Measurements from ENCODE around the gene MXRA8.

MXRA8 gene

GRCh38 chr1:1348420-1349255 lies 9.7 kb downstream of the MXRA8 start:
- TF ChIP-seq, protein P1, sequence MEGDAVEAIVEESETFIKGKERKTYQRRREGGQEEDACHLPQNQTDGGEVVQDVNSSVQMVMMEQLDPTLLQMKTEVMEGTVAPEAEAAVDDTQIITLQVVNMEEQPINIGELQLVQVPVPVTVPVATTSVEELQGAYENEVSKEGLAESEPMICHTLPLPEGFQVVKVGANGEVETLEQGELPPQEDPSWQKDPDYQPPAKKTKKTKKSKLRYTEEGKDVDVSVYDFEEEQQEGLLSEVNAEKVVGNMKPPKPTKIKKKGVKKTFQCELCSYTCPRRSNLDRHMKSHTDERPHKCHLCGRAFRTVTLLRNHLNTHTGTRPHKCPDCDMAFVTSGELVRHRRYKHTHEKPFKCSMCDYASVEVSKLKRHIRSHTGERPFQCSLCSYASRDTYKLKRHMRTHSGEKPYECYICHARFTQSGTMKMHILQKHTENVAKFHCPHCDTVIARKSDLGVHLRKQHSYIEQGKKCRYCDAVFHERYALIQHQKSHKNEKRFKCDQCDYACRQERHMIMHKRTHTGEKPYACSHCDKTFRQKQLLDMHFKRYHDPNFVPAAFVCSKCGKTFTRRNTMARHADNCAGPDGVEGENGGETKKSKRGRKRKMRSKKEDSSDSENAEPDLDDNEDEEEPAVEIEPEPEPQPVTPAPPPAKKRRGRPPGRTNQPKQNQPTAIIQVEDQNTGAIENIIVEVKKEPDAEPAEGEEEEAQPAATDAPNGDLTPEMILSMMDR (IDR thresholded peaks at IDR 0.05; ENCODE audit: low read depth, low read length) = no peak
- TF ChIP-seq, protein P2, sequence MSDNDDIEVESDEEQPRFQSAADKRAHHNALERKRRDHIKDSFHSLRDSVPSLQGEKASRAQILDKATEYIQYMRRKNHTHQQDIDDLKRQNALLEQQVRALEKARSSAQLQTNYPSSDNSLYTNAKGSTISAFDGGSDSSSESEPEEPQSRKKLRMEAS (IDR thresholded peaks at IDR 0.05; ENCODE audit: low read depth, low read length) = peak; percentile 41; the same call in 1 of the 2 replicates
- TF ChIP-seq MYC (IDR thresholded peaks at IDR 0.05; ENCODE audit: low read depth, low read length) = peak; percentile 43; the same call in 1 of the 2 replicates
- peak overlapping the region; percentile 67 for H3K4me3 ChIP-seq (ENCODE audit: low read depth, low read length)
- peak; percentile 59 for DNase-seq (ENCODE audit: low read depth)

DNA sequence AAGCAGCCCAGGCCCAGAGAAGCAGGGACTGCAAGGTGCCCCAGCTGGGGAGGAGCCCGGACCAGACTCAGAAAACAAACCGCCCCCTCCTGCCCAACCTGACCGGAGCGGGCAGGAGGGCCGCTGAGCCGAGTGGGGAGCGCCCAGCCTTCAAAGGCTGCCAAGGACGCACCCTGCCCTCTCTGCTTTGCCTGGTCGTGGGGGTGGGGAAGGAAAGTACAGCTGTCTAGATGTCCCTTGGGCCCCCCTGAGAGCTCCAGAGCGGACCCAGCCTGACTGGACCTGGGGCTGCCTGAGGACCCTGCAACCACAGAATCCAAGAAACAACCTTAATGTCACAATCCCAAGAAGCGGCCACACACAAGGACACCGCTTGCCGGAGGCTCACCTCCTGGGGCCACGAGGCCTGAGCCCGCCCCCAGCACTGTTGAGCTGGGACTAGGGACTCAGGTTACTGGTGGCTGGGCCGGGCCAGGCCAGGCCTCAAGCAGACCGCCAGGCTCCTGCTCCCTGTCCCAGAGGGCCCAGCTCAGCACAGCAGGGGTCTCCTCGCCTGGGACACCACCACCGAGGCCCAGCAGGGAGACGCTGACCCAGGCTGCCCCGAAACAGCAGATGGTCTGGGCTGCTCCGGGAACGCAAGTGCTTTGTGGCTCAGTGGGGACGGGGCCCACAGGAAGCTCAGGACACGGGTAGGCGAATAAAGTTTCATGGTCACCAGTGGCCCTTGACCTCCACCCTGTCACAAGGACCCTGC lies 10.5 kb downstream of the MXRA8 start:
- peak; percentile 62 for DNase-seq (ENCODE audit: low read depth)
- peak overlapping the region; percentile 67 for H3K4me3 ChIP-seq (ENCODE audit: low read depth, low read length)
- TF ChIP-seq POLR2A (IDR thresholded peaks at IDR 0.05; ENCODE audit: extremely low read depth, insufficient read length) (no peak), MYC (IDR thresholded peaks at IDR 0.05; ENCODE audit: low read depth, low read length) (no peak)
- TF ChIP-seq, protein P2 (IDR thresholded peaks at IDR 0.05; ENCODE audit: low read depth, low read length) = no peak
- TF ChIP-seq, protein P1 (IDR thresholded peaks at IDR 0.05; ENCODE audit: low read depth, low read length) = no peak

- H3K4me3 ChIP-seq (ENCODE audit: low read depth, low read length) = peak overlapping the region; percentile 67
- TF ChIP-seq, protein P2 (IDR thresholded peaks at IDR 0.05; ENCODE audit: low read depth, low read length) = no peak
- TF ChIP-seq, protein P1 (IDR thresholded peaks at IDR 0.05; ENCODE audit: low read depth, low read length) = no peak
- no peak for TF ChIP-seq MYC (IDR thresholded peaks at IDR 0.05; ENCODE audit: low read depth, low read length)
- no peak for TF ChIP-seq POLR2A (IDR thresholded peaks at IDR 0.05; ENCODE audit: extremely low read depth, insufficient read length)
- no peak for DNase-seq (ENCODE audit: low read depth)
Measured at GRCh38 chr1:1347026-1347595, 11.2 kb downstream of the MXRA8 start.

DNA sequence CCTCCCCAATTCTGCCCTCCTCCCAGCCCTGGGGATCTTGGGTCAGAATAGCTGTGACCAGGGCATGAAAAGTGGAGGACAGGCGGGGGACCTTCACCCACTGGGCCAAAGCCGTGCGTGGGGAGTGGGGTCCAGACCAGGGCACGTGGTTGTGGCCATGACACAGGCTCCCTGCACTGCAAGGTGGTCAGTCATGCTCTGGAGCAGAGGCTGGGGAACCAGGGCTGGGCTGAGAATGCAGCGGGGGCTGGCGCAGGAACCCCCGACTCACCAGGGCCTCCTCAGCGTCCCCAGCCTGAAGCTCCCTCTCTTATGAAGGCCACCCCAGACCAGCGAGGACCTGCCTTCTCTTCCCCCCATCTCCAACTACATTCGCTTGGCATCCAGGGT lies 11.9 kb downstream of the MXRA8 start:
- TF ChIP-seq, protein P1 (IDR thresholded peaks at IDR 0.05; ENCODE audit: low read depth, low read length) = no peak
- TF ChIP-seq POLR2A (IDR thresholded peaks at IDR 0.05; ENCODE audit: extremely low read depth, insufficient read length) (no peak), MYC (IDR thresholded peaks at IDR 0.05; ENCODE audit: low read depth, low read length) (no peak)
- TF ChIP-seq, protein P2 (IDR thresholded peaks at IDR 0.05; ENCODE audit: low read depth, low read length) = no peak
- no peak overlapping the region for H3K4me3 ChIP-seq (ENCODE audit: low read depth, low read length)
- DNase-seq (ENCODE audit: low read depth) = no peak

DNA sequence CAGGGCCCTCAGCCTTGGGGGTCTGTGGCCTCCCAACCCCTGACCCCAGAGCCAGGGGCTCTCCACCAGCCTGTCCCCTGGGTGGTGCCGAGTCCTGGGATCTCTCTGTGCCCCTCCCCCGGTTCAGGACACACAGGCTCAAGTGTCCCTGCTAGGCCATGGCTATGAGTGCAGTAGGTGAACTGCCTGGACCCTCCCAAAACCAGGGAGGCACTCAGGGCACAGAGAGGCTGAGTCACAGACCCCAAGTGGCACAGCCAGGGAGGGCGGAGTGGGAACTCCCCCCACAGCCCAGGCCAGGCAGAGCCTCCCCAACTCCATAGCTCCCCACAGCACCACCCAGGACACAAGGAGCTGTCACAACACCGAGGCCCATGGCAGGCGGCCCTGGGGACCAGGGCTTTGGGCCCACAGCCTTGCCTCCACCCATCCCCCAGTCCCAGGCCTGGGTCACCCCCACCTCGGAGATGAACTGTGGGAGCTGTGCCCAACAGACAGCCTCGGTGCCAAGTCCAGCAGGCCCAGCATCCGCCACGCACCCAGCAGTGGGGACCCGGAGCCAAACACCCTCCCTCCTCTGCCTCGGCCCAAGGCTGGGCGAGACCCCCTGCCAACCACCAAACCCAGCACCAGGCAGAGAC lies 12.4 kb downstream of the MXRA8 start:
- DNase-seq (ENCODE audit: low read depth) = no peak
- H3K4me3 ChIP-seq (ENCODE audit: low read depth, low read length) = no peak overlapping the region
- TF ChIP-seq POLR2A (IDR thresholded peaks at IDR 0.05; ENCODE audit: extremely low read depth, insufficient read length) = no peak
- TF ChIP-seq, protein P2 (IDR thresholded peaks at IDR 0.05; ENCODE audit: low read depth, low read length) = no peak
- TF ChIP-seq MYC (IDR thresholded peaks at IDR 0.05; ENCODE audit: low read depth, low read length) = no peak
- TF ChIP-seq, protein P1 (IDR thresholded peaks at IDR 0.05; ENCODE audit: low read depth, low read length) = no peak
